SK-MEL-5 (cell line): ENCODE results near the gene WEE1. TPM values are rescaled to one million over a fixed set of nuclear protein-coding genes. Genes with fewer than 3 reads are reported as not detected.

Experiments
- DNase-seq: peaks from one replicate; pipeline ENCODE4 v3.0.0-alpha.2; 2016; ENCODE audit warnings: low read depth, low spot score
- in situ Hi-C: cut with HindIII; loops from 2 replicates; pipeline ENCODE4 v1.10.0; 2016; ENCODE audit warnings: low sequenced_read_pairs, high pct_unique_total_duplicates, low pct_unique_long_range_greater_than_20kb
- small RNA-seq, 2 experiments: library from RNA; depleted of rRNA; stranded (forward); fragments of <200 nt; gene quantifications; one replicate each; pipeline ENCODE3, GENCODE V24; 2014
- total RNA-seq: library from RNA; depleted of rRNA; stranded (reverse); fragments of >200 nt; shearing (Covaris generic); gene quantifications from 2 replicates; pipeline ENCODE4 v1.2.3, GENCODE V29; 2014; rRNA removed

WEE1 gene
- total RNA-seq, 1 experiment from 2014 or later, result 30.1 TPM

DNA sequence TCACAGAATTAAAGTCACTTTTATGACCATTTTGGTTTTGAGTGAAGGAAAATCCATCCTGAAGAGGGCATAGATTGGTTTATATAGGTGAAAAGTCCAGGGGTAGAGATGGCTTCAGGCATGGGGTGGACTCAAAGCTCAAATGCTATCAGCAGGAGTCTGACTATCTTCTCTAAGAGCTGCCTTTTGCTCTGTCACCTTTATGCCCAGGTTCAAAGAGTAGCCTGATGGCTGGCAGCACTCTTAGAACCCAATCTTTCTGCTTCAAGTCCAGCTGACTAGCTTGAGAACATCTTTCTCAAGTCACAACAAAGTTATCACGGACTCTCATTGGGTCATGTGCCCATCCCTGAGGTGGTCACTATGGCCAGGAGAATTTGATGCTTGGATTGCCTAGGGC is 63.2 kb downstream of the WEE1 start:
- in situ Hi-C loops, result no loop called here
- DNase-seq, result no peak

DNA sequence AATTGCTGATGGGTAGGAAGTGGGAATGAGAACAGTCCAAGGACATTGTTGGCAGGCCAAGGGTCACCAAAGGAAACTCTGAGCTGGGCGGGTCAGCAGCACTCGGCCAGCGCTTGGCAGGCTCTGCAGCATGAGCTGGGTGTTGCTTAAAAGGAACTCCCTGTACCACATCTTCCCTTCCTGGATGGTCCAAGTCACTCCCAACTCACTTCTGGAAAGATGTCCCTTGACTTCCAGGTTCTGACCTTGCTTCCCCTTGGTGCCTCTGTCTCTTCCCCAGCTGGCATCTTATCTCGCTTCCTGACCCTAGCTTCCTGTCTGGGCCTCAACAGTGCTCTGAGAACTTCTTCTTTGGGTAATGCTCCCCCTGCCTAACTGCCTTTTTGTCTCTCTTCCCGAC is 65.6 kb downstream of the WEE1 start:
- in situ Hi-C loops, result no loop called here
- DNase-seq, result no peak

Small RNAs within 50 kb of the gene (small RNA-seq; reads per million reads assigned to genes)
- gene RF01210, result 0 to 0.08 reads per million in 2 experiments

Other genes starting within 250 kb of the WEE1 start
- 177 and 200 TPM in 2 replicates for gene IPO7, start 189.0 kb upstream of the WEE1 start, total RNA-seq
- 18.9 and 24.2 TPM in 2 replicates for gene ZNF143, start 112.7 kb upstream of the WEE1 start, total RNA-seq
- gene SWAP70, start 90.4 kb downstream of the WEE1 start, total RNA-seq, result 148 and 149 TPM in 2 replicates